Activated T-cell treated with anti-CD3 and anti-CD28 coated beads, Interleukin-2, amount 50 U/mL, for 24 hours (primary cell): Measurements from ENCODE around the gene RAB35.

Experiments
- DNase-seq: peaks from one replicate; pipeline ENCODE4 v3.0.0-alpha.2; 2020
- H3K27ac Mint-ChIP-seq: 2 replicates; pipeline ENCODE4 v1.8.0; 2020; ENCODE audit warnings: mild to moderate bottlenecking, mixed read lengths
- H3K27me3 Mint-ChIP-seq: 2 replicates; pipeline ENCODE4 v1.8.0; 2020; ENCODE audit warnings: mixed read lengths
- H3K36me3 Mint-ChIP-seq: 2 replicates; pipeline ENCODE4 v1.8.0; 2020; ENCODE audit warnings: low read depth, mixed read lengths
- H3K4me1 Mint-ChIP-seq: 2 replicates; pipeline ENCODE4 v1.8.0; 2020; ENCODE audit warnings: low read depth, mixed read lengths
- H3K4me3 Mint-ChIP-seq: 2 replicates; pipeline ENCODE4 v1.8.0; 2020; ENCODE audit warnings: mild to moderate bottlenecking, moderate library complexity, mixed read lengths
- H3K9me3 Mint-ChIP-seq: 2 replicates; pipeline ENCODE4 v1.8.0; 2020; ENCODE audit warnings: mixed read lengths

Gene RAB35

GRCh38 chr12:120072472-120073249 is 43.9 kb downstream of the RAB35 start:
- no peaks in the 10 kb centered on the region for H3K9me3 Mint-ChIP-seq
- H3K36me3 Mint-ChIP-seq, result peaks cover 99% of the 10 kb centered on the region
- H3K27me3 Mint-ChIP-seq, result no peaks in the 10 kb centered on the region
- DNase-seq, result no peak
- peak overlapping the region; percentile 37 for H3K27ac Mint-ChIP-seq
- no peak overlapping the region for H3K4me3 Mint-ChIP-seq
- peaks cover 19% of the 10 kb centered on the region for H3K4me1 Mint-ChIP-seq

GRCh38 chr12:120071493-120072020 is 45.0 kb downstream of the RAB35 start:
- DNase-seq, result no peak
- H3K9me3 Mint-ChIP-seq, result no peaks in the 10 kb centered on the region
- peak overlapping the region; percentile 40 for H3K27ac Mint-ChIP-seq
- H3K27me3 Mint-ChIP-seq, result no peaks in the 10 kb centered on the region
- peaks cover 100% of the 10 kb centered on the region for H3K36me3 Mint-ChIP-seq
- H3K4me3 Mint-ChIP-seq, result no peak overlapping the region
- H3K4me1 Mint-ChIP-seq, result peaks cover 19% of the 10 kb centered on the region

- no peak for DNase-seq
- Mint-ChIP-seq H3K36me3 (peaks cover 100% of the 10 kb centered on the region), H3K27ac (peak overlapping the region; percentile 61), H3K9me3 (no peaks in the 10 kb centered on the region), H3K4me3 (no peak overlapping the region), H3K27me3 (no peaks in the 10 kb centered on the region), H3K4me1 (peaks cover 10% of the 10 kb centered on the region)
These were observed 47.3 kb downstream of the RAB35 start for GRCh38 chr12:120069278-120069677.

- H3K27ac Mint-ChIP-seq, result peak overlapping the region; percentile 61
- H3K36me3 Mint-ChIP-seq, result peaks cover 100% of the 10 kb centered on the region
- H3K4me1 Mint-ChIP-seq, result peaks cover 1% of the 10 kb centered on the region
- H3K4me3 Mint-ChIP-seq, result no peak overlapping the region
- no peaks in the 10 kb centered on the region for H3K9me3 Mint-ChIP-seq
- H3K27me3 Mint-ChIP-seq, result no peaks in the 10 kb centered on the region
- no peak for DNase-seq
These were observed 48.7 kb downstream of the RAB35 start for GRCh38 chr12:120067901-120068300.

- Mint-ChIP-seq H3K4me1 (peaks cover 5% of the 10 kb centered on the region), H3K36me3 (peaks cover 100% of the 10 kb centered on the region), H3K27ac (peak overlapping the region; percentile 63), H3K4me3 (no peak overlapping the region), H3K27me3 (no peaks in the 10 kb centered on the region), H3K9me3 (no peaks in the 10 kb centered on the region)
- DNase-seq, result no peak
These were observed 49.3 kb downstream of the RAB35 start for GRCh38 chr12:120067084-120067869.

- Mint-ChIP-seq H3K9me3 (no peaks in the 10 kb centered on the region), H3K4me1 (peaks cover 5% of the 10 kb centered on the region), H3K27ac (peak overlapping the region; percentile 61), H3K27me3 (no peaks in the 10 kb centered on the region), H3K4me3 (no peak overlapping the region), H3K36me3 (peaks cover 100% of the 10 kb centered on the region)
- no peak for DNase-seq
These were observed 50.2 kb downstream of the RAB35 start for GRCh38 chr12:120066341-120066740.

GRCh38 chr12:120065472-120065871 is 51.1 kb downstream of the RAB35 start:
- H3K4me3 Mint-ChIP-seq, result no peak overlapping the region
- DNase-seq, result no peak
- H3K27ac Mint-ChIP-seq, result no peak overlapping the region
- peaks cover 100% of the 10 kb centered on the region for H3K36me3 Mint-ChIP-seq
- H3K27me3 Mint-ChIP-seq, result no peaks in the 10 kb centered on the region
- H3K4me1 Mint-ChIP-seq, result peaks cover 6% of the 10 kb centered on the region
- H3K9me3 Mint-ChIP-seq, result no peaks in the 10 kb centered on the region

- no peak overlapping the region for H3K4me3 Mint-ChIP-seq
- H3K27me3 Mint-ChIP-seq, result no peaks in the 10 kb centered on the region
- H3K4me1 Mint-ChIP-seq, result peaks cover 13% of the 10 kb centered on the region
- peaks cover 95% of the 10 kb centered on the region for H3K36me3 Mint-ChIP-seq
- no peak for DNase-seq
- H3K27ac Mint-ChIP-seq, result peak overlapping the region; percentile 74
- no peaks in the 10 kb centered on the region for H3K9me3 Mint-ChIP-seq
These were observed 52.3 kb downstream of the RAB35 start for GRCh38 chr12:120064054-120064940.

GRCh38 chr12:120062976-120063579 is 53.5 kb downstream of the RAB35 start:
- DNase-seq, result no peak
- H3K27me3 Mint-ChIP-seq, result no peaks in the 10 kb centered on the region
- no peaks in the 10 kb centered on the region for H3K9me3 Mint-ChIP-seq
- H3K4me3 Mint-ChIP-seq, result no peak overlapping the region
- H3K27ac Mint-ChIP-seq, result peak overlapping the region; percentile 58
- H3K4me1 Mint-ChIP-seq, result peaks cover 15% of the 10 kb centered on the region
- H3K36me3 Mint-ChIP-seq, result peaks cover 88% of the 10 kb centered on the region

- Mint-ChIP-seq H3K36me3 (peaks cover 77% of the 10 kb centered on the region), H3K27ac (no peak overlapping the region), H3K9me3 (no peaks in the 10 kb centered on the region), H3K4me3 (no peak overlapping the region), H3K4me1 (peaks cover 17% of the 10 kb centered on the region), H3K27me3 (no peaks in the 10 kb centered on the region)
- DNase-seq, result no peak
These were observed 54.9 kb downstream of the RAB35 start for GRCh38 chr12:120061575-120062214.

GRCh38 chr12:120060717-120061116 is 55.8 kb downstream of the RAB35 start:
- no peaks in the 10 kb centered on the region for H3K27me3 Mint-ChIP-seq
- no peak overlapping the region for H3K4me3 Mint-ChIP-seq
- peak overlapping the region; percentile 1 for H3K27ac Mint-ChIP-seq

GRCh38 chr12:120060196-120060595 is 56.4 kb downstream of the RAB35 start:
- DNase-seq, result no peak
- Mint-ChIP-seq H3K27ac (peak overlapping the region; percentile 37), H3K27me3 (no peaks in the 10 kb centered on the region), H3K36me3 (peaks cover 67% of the 10 kb centered on the region), H3K4me3 (no peak overlapping the region), H3K9me3 (no peaks in the 10 kb centered on the region), H3K4me1 (peaks cover 18% of the 10 kb centered on the region)

More at GRCh38 chr12:120060717-120061116, 55.8 kb downstream of the RAB35 start:
- Mint-ChIP-seq H3K36me3 (peaks cover 69% of the 10 kb centered on the region), H3K9me3 (no peaks in the 10 kb centered on the region), H3K4me1 (peaks cover 17% of the 10 kb centered on the region)
- DNase-seq, result no peak

- H3K4me1 Mint-ChIP-seq, result peaks cover 26% of the 10 kb centered on the region
- H3K9me3 Mint-ChIP-seq, result no peaks in the 10 kb centered on the region
- peaks cover 62% of the 10 kb centered on the region for H3K36me3 Mint-ChIP-seq
- H3K27ac Mint-ChIP-seq, result peak overlapping the region; percentile 29
- DNase-seq, result no peak
- H3K27me3 Mint-ChIP-seq, result no peaks in the 10 kb centered on the region
- H3K4me3 Mint-ChIP-seq, result no peak overlapping the region
These were observed 59.8 kb downstream of the RAB35 start for GRCh38 chr12:120056739-120057138.
